Neural progenitor cell (in vitro differentiated cells): Measurements from ENCODE around the gene SHQ1.

ENCODE experiments used
- CTCF ChIP-seq: fragments of 200-600 bp; sonication (generic); IDR thresholded peaks from 2 replicates; pipeline ENCODE4 v1.5.1; 2017; ENCODE audit warnings: antibody characterized with exemption, mild to moderate bottlenecking
- EZH2 ChIP-seq: fragments of 200-600 bp; sonication (generic); IDR thresholded peaks from 2 replicates; pipeline ENCODE4 v1.6.1; 2017; ENCODE audit warnings: antibody characterized with exemption, mild to moderate bottlenecking, moderate library complexity
- EZH2phosphoT487 ChIP-seq: fragments of 200-600 bp; sonication (generic); IDR thresholded peaks from 2 replicates; pipeline ENCODE4 v1.6.1; 2017; ENCODE audit warnings: antibody characterized with exemption

GRCh38 chr3:72892081-72892775, 44.0 kb upstream of the SHQ1 start:
- no peak for TF ChIP-seq CTCF
- no peak for TF ChIP-seq EZH2
- TF ChIP-seq EZH2phosphoT487, result no peak
